Measurements from ENCODE around the gene SHISA4. TPM values are rescaled to one million over a fixed set of nuclear protein-coding genes. Genes with fewer than 3 reads are reported as not detected.

SHISA4 gene
- total and polyA plus RNA-seq, 4 donors, result 7.2 to 15.9 (median 11.8) TPM

DNA sequence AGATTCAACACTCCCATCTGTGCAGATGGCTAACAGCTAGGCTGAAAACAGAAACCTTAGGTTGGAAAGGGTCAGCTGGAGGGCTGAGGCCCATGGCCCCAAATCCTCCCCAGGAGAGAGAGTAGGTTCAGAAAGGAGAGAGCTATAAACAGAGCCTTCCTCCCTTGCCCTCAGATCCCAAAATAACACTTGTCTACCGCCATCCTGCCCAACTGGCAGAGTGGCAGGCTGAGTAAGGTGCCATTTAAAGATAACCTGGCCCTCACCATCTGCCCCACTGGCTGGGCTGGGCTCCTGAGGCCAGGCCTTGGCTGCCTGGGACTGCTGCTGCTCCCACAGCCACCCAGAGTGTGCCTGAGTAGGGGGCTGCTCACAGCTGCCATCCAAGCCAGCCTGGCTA lies 4.3 kb upstream of the SHISA4 start:
- DNase-seq (no peak), ATAC-seq (ENCODE audit: insufficient read depth, low FRiP score) (no peak)
- Histone ChIP-seq H3K9me3 (ENCODE audit: control insufficient read depth in 4 of 4, insufficient read depth in 3 of 4, low read length in 3 of 4) (no peaks in the 10 kb centered on the region), H3K27me3 (ENCODE audit: control insufficient read depth in 3 of 3, insufficient read depth in 3 of 3, low read length in 2 of 3) (no peaks in the 10 kb centered on the region), H3K9ac (ENCODE audit: insufficient read depth in 1 of 2, low read length in 2 of 2) (no peak overlapping the region), H3K4me1 (ENCODE audit: control insufficient read depth in 5 of 5, insufficient read depth in 5 of 5, low read length in 5 of 5) (peaks cover 0 to 17% (median 13%) of the 10 kb centered on the region in 5 donors), H3K27ac (ENCODE audit: low read depth in 1 of 2, low read length in 1 of 2) (peak overlapping the region in 1 of 2 donors; percentile 97), H3K36me3 (ENCODE audit: control insufficient read depth in 4 of 4, insufficient read depth in 4 of 4, low read length in 4 of 4) (no peaks in the 10 kb centered on the region), H3K4me3 (no peak overlapping the region)
- TF ChIP-seq, protein P1, sequence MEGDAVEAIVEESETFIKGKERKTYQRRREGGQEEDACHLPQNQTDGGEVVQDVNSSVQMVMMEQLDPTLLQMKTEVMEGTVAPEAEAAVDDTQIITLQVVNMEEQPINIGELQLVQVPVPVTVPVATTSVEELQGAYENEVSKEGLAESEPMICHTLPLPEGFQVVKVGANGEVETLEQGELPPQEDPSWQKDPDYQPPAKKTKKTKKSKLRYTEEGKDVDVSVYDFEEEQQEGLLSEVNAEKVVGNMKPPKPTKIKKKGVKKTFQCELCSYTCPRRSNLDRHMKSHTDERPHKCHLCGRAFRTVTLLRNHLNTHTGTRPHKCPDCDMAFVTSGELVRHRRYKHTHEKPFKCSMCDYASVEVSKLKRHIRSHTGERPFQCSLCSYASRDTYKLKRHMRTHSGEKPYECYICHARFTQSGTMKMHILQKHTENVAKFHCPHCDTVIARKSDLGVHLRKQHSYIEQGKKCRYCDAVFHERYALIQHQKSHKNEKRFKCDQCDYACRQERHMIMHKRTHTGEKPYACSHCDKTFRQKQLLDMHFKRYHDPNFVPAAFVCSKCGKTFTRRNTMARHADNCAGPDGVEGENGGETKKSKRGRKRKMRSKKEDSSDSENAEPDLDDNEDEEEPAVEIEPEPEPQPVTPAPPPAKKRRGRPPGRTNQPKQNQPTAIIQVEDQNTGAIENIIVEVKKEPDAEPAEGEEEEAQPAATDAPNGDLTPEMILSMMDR (IDR thresholded peaks at IDR 0.05; ENCODE audit: control extremely low read depth, extremely low read depth), result no peak
- WGBS, 2 donors, result 34 to 38% methylated on average over 1 of the region's 1 CpG

DNA sequence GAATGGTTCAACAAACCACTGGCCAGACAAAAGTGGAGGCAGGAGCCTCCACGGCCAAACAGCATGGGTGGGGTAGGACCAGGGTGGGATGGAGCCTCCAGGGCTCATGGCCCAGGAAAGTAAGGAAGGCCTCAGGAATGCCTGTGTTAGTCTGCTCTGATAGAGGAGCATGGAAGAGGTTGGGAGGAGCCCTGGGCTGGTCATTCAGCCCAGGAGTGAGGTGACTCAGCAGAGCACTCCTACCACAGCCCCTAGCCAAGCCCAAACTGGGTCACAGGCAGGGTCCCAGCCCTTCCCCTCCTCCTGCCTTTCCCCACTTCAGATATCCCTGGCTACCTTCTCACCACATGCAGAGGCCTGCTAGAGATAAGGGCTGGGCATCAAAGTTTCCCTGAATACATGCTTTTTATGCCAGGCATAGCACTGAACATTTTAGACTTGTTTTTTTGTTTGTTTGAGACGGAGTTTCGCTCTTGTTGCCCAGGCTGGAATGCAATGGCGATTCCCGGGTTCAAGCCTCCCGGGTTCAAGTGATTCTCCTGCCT lies 3.1 kb upstream of the SHISA4 start:
- no peaks in the 10 kb centered on the region for H3K9me3 ChIP-seq (ENCODE audit: control insufficient read depth in 4 of 4, insufficient read depth in 3 of 4, low read length in 3 of 4)
- H3K4me3 ChIP-seq, result no peak overlapping the region
- WGBS, 2 donors, result 80 to 87% methylated on average over 6 of the region's 6 CpGs
- peak overlapping the region in 1 of 2 donors; percentile 79 for H3K27ac ChIP-seq (ENCODE audit: low read depth in 1 of 2, low read length in 1 of 2)
- TF ChIP-seq, protein P1 (IDR thresholded peaks at IDR 0.05; ENCODE audit: control extremely low read depth, extremely low read depth), result no peak
- no peak overlapping the region for H3K9ac ChIP-seq (ENCODE audit: insufficient read depth in 1 of 2, low read length in 2 of 2)
- H3K27me3 ChIP-seq (ENCODE audit: control insufficient read depth in 3 of 3, insufficient read depth in 3 of 3, low read length in 2 of 3), result no peaks in the 10 kb centered on the region
- peaks cover 0 to 18% (median 14%) of the 10 kb centered on the region in 5 donors for H3K4me1 ChIP-seq (ENCODE audit: control insufficient read depth in 5 of 5, insufficient read depth in 5 of 5, low read length in 5 of 5)
- DNase-seq (no peak), ATAC-seq (ENCODE audit: insufficient read depth, low FRiP score) (no peak)
- no peaks in the 10 kb centered on the region for H3K36me3 ChIP-seq (ENCODE audit: control insufficient read depth in 4 of 4, insufficient read depth in 4 of 4, low read length in 4 of 4)

DNA sequence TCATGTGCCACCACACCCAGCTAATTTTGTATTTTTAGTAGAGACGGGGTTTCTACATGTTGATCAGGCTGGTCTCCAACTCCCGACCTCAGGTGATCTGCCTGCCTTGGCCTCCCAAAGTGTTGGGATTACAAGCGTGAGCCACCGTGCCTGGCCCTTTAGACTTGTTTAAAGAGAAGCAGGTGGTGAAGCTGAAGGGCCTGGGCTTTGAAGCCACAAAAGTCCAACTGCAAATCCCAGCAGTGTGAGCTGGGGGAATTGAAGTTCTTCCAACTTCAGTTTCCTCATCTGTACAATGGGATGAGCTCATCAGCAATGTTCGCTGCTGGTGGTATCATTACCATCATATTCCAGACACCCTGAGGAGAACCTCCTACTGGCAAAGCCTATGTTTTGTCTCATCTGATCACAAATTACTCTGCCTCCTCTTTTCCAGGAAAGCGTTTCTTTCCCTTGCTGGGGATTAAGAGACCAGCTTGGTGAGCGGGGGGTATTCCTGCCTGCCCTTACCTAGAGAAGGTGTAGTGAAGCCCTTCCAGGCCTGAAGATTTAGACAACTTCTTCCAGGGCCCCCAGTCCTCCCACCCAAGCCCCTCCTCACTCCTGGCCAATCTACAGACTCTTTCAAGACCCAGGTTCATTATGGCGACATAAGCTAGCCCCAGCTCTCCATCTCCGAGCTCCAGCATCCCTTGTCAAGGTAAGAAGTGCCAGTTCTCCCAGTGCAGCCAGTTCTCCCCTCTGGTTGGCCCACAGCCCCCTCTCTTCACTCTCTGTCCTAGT lies 2.4 kb upstream of the SHISA4 start:
- H3K9ac ChIP-seq (ENCODE audit: insufficient read depth in 1 of 2, low read length in 2 of 2), result no peak overlapping the region
- DNase-seq (peak in 1 of 3 donors; percentile 2), ATAC-seq (ENCODE audit: insufficient read depth, low FRiP score) (no peak)
- H3K4me1 ChIP-seq (ENCODE audit: control insufficient read depth in 5 of 5, insufficient read depth in 5 of 5, low read length in 5 of 5), result peaks cover 0 to 18% (median 14%) of the 10 kb centered on the region in 5 donors
- WGBS, 2 donors, result 89% methylated on average over 9 of the region's 9 CpGs
- TF ChIP-seq, protein P1 (IDR thresholded peaks at IDR 0.05; ENCODE audit: control extremely low read depth, extremely low read depth), result no peak
- no peaks in the 10 kb centered on the region for H3K36me3 ChIP-seq (ENCODE audit: control insufficient read depth in 4 of 4, insufficient read depth in 4 of 4, low read length in 4 of 4)
- no peaks in the 10 kb centered on the region for H3K27me3 ChIP-seq (ENCODE audit: control insufficient read depth in 3 of 3, insufficient read depth in 3 of 3, low read length in 2 of 3)
- no peak overlapping the region for H3K4me3 ChIP-seq
- peak overlapping the region in 1 of 2 donors; percentile 79 for H3K27ac ChIP-seq (ENCODE audit: low read depth in 1 of 2, low read length in 1 of 2)
- no peaks in the 10 kb centered on the region for H3K9me3 ChIP-seq (ENCODE audit: control insufficient read depth in 4 of 4, insufficient read depth in 3 of 4, low read length in 3 of 4)

Data from lung (tissue), 12 donors.